KOPT-K1 (cell line): ENCODE results near the gene GPRASP2.
"Not testable (repeated sequence)": the region's sequence is repeated elsewhere in the genome, so short reads cannot be mapped to it uniquely, and the experiment has no call there.

ENCODE experiments used
- H3K27ac ChIP-seq: fragments of 200-600 bp; sonication (generic); 2 replicates; pipeline ENCODE4 v1.5.1; 2016; ENCODE audit warnings: antibody characterized with exemption, mild to moderate bottlenecking, low read depth, low read length; ENCODE audit not compliant: poor library complexity, severe bottlenecking
- H3K36me3 ChIP-seq: fragments of 200-600 bp; sonication (generic); 2 replicates; pipeline ENCODE4 v1.5.1; 2017; ENCODE audit warnings: antibody characterized with exemption, mild to moderate bottlenecking, low read length, moderate library complexity; ENCODE audit not compliant: insufficient read depth
- H3K9me3 ChIP-seq: fragments of 200-600 bp; sonication (generic); 2 replicates; pipeline ENCODE4 v1.5.1; 2017; ENCODE audit warnings: antibody characterized with exemption, low read length, mild to moderate bottlenecking; ENCODE audit not compliant: insufficient read depth, poor library complexity, severe bottlenecking

The GPRASP2 gene

DNA sequence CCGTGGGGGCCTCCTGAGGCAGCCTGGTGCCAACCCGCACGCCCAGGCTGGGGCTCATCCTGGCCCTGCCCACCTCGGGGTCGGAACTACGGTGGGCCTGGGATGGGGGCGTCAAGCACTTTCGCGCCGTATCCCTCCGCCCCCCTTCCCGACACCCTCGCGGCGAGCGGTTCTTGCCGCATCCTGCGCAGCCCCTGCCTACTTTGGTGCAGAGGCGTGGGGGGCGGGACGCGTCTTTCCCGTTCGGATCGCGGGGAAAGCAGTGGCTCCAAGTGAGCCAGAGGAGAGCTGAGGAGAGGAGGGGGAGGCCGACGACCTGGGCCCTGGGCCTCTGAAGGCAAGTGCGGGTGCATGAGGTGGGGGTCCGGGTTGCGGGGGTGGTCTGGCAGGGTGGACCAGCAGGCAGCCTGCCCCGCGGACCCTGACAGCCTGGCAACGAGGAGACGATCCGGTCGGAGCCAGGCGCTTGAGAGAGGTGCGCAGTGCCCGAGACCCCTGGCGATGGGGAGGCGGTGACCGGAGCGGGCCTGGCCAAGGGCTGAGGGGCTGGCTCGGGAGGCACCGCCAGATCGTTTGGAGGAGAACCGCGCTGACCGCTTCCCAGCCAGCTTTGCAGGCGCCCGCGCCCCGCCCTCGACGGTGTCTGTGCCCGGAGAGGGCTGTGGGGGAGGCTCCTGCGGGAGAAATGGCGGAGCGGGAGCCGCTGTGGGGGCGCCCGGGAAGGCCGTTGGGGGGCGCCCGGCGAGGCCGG lies at the start of gene GPRASP2:
Gene GPRASP2 (plus strand): TSS at position 233 of the 751 bp plus-strand sequence. CDS start 2,422 bp downstream, outside the sequence.
- Histone ChIP-seq H3K36me3 (no peaks in the 10 kb centered on the region), H3K27ac (no peak within 1 kb of the TSS), H3K9me3 (no peaks in the 10 kb centered on the region)

DNA sequence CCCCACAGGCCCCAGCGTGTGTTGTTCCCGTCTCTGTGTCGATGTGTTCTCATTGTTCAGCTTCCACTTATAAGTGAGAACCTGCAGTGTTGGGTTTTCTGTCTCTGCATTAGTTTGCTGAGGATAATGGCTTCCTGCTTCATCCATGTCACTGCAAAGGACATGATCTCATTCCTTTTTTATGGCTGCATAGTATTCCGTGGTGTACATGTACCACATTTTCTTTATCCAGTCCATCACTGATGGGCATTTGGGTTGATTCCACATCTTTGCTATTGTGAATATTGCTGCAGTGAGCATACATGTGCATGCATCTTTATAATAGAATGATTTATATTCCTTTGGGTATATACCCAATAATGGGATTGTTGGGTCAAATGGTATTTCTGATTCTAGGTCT lies 48.4 kb upstream of the GPRASP2 start:
- not testable (repeated sequence) for H3K9me3 ChIP-seq, H3K36me3 ChIP-seq, H3K27ac ChIP-seq

DNA sequence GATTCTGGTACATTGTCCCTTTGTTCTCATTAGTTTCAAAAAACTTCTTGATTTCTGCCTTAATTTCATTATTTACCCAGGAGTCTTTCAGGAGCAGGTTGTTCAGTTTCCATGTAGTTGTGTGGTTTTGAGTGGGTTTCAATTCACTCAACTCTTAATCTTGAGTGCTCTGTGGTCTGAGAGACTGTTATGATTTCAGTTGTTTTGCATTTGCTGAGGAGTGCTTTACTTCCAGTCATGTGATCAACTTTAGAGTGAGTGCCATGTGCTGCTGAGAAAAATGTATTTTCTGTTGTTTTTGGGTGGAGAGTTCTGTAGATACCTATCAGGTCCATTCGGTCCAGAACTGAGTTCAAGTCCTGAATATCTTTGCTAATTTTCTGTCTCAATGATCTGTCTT lies 45.2 kb upstream of the GPRASP2 start:
- not testable (repeated sequence) for H3K27ac ChIP-seq, H3K9me3 ChIP-seq, H3K36me3 ChIP-seq

DNA sequence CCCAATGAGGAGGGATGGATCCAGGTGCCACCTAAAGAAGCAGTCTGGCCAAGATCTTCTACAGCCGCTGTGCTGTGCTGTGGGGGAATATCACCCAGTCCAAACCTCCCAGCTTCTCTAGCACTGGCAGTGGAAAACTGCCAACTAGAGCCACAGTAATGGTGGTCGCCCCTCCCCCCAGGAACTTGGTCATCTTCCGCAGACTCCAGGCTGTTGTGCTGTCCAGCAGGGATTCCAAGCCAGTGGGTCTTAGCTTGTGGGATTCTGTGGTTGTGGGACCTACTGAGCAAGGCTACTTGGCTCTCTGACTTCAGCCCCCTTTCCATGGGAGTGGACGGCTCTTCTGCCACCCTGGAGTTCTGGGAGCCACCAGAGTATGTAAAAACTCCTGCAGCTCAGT lies 42.7 kb upstream of the GPRASP2 start:
- Histone ChIP-seq H3K9me3 (no peaks in the 10 kb centered on the region), H3K36me3 (no peaks in the 10 kb centered on the region), H3K27ac (no peak overlapping the region)

DNA sequence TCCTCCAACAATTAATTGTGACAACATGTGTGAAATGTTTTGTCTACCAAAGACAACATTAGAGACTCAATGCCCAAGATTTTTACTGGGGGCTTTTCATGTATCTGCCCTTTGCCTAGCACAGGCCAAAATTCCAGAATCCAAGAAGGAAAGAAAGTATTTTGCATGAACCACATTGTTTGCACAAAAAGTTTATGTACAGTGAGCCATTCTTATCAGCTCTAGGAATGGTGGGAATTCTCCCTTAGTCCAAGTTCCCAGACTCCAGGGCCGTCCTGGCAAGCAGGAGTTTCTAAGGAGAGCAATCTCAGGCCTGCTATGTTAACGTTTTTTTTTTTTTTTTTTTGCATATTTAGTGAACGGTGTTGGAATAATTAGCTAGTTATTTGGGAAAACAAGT lies 39.4 kb upstream of the GPRASP2 start:
- H3K36me3 ChIP-seq: no peaks in the 10 kb centered on the region
- no peaks in the 10 kb centered on the region for H3K9me3 ChIP-seq
- no peak overlapping the region for H3K27ac ChIP-seq

DNA sequence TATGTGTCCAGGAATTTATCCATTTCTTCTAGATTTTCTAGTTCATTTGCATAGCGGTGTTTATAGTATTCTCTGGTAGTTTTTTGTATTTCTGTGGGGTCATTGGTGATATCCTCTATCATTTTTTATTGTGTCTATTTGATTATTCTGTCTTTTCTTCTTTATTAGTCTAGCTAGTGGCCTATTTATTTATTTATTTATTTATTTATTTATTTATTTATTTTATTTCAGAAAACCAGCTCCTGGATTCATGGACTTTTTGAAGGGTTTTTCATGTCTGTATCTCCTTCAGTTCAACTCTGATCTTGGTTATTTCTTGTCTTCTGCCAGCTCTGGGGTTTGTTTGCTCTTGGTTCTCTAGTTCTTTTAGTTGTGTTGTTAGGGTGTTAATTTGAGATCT lies 34.8 kb upstream of the GPRASP2 start:
- H3K36me3 ChIP-seq, H3K27ac ChIP-seq, H3K9me3 ChIP-seq: not testable (repeated sequence)

GRCh38 chrX:102684772-102685520 lies 27.3 kb upstream of the GPRASP2 start:
- Histone ChIP-seq H3K27ac (no peak overlapping the region), H3K36me3 (no peaks in the 10 kb centered on the region), H3K9me3 (peaks cover 12% of the 10 kb centered on the region)

- H3K9me3 ChIP-seq: no peaks in the 10 kb centered on the region
- H3K36me3 ChIP-seq: no peaks in the 10 kb centered on the region
- no peak overlapping the region for H3K27ac ChIP-seq
These were observed 17.5 kb upstream of the GPRASP2 start for GRCh38 chrX:102694749-102695148.

DNA sequence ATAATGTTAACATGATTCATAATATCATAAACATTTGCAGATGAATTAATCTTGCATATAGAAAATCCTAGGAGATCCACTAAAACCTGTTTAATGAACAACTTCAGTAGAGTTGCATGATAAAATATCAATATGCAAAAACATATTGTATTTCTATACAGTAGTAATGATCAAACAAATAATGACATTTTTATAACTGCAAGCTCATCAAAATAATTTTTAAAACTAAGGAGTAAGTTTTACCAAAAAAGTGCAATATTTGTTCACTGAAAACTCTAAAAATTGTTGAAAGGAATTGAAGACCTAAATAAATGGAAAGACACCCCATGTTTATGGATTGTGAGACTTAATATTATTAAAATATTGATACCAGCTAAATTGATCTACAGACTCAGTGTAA lies 15.9 kb upstream of the GPRASP2 start:
- H3K36me3 ChIP-seq: no peaks in the 10 kb centered on the region
- no peaks in the 10 kb centered on the region for H3K9me3 ChIP-seq
- H3K27ac ChIP-seq: no peak overlapping the region

GRCh38 chrX:102697494-102697893 lies 14.8 kb upstream of the GPRASP2 start:
- H3K36me3 ChIP-seq: no peaks in the 10 kb centered on the region
- H3K27ac ChIP-seq: no peak overlapping the region

GRCh38 chrX:102708900-102709299 lies 3.3 kb upstream of the GPRASP2 start:
- Histone ChIP-seq H3K36me3 (no peaks in the 10 kb centered on the region), H3K9me3 (no peaks in the 10 kb centered on the region), H3K27ac (no peak overlapping the region)

More at GRCh38 chrX:102697494-102697893, 14.8 kb upstream of the GPRASP2 start:
- no peaks in the 10 kb centered on the region for H3K9me3 ChIP-seq

- Histone ChIP-seq H3K9me3 (no peaks in the 10 kb centered on the region), H3K27ac (no peak overlapping the region), H3K36me3 (no peaks in the 10 kb centered on the region)
These were observed 404 bp upstream of the GPRASP2 start for GRCh38 chrX:102711872-102712215.

- Histone ChIP-seq H3K27ac (no peak overlapping the region), H3K9me3 (no peaks in the 10 kb centered on the region)
These were observed 855 bp downstream of the GPRASP2 start for GRCh38 chrX:102712981-102713625.

GRCh38 chrX:102714994-102715393 lies 2.7 kb downstream of the GPRASP2 start:
- Histone ChIP-seq H3K9me3 (no peaks in the 10 kb centered on the region), H3K36me3 (no peaks in the 10 kb centered on the region), H3K27ac (no peak overlapping the region)

More at GRCh38 chrX:102712981-102713625, 855 bp downstream of the GPRASP2 start:
- no peaks in the 10 kb centered on the region for H3K36me3 ChIP-seq

DNA sequence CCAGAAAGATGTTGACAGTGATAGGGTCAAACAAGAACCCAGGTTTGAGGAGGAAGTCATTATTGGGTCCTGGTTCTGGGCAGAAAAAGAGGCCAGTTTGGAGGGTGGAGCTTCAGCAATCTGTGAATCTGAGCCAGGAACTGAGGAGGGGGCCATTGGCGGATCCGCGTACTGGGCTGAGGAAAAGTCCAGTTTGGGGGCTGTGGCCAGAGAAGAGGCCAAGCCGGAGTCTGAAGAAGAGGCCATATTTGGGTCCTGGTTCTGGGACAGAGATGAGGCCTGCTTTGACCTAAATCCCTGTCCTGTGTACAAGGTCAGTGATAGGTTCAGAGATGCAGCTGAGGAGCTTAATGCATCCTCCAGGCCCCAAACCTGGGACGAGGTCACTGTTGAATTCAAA lies 3.7 kb downstream of the GPRASP2 start:
- Histone ChIP-seq H3K9me3 (no peaks in the 10 kb centered on the region), H3K36me3 (no peaks in the 10 kb centered on the region), H3K27ac (no peak overlapping the region)
